Stimulated activated naive CD8-positive, alpha-beta T cell treated with anti-CD3 and anti-CD28 coated beads, Interleukin-15, Interleukin-2, amounts not matched to agents 100 ng/mL and 50 ng/mL, for 24 hours (primary cell): Measurements from ENCODE around the gene OR10H2.
"Not testable (repeated sequence)": the region's sequence is repeated elsewhere in the genome, so short reads cannot be mapped to it uniquely, and the experiment has no call there.

Experiments
- H3K27ac Mint-ChIP-seq: one replicate; pipeline ENCODE4 v1.8.0; 2021; ENCODE audit warnings: mild to moderate bottlenecking, mixed read lengths
- H3K27me3 Mint-ChIP-seq: one replicate; pipeline ENCODE4 v1.8.0; 2021; ENCODE audit warnings: mixed read lengths
- H3K36me3 Mint-ChIP-seq: one replicate; pipeline ENCODE4 v1.8.0; 2021; ENCODE audit warnings: low read depth, mixed read lengths
- H3K4me1 Mint-ChIP-seq: one replicate; pipeline ENCODE4 v1.8.0; 2021; ENCODE audit warnings: low read depth, mixed read lengths
- H3K4me3 Mint-ChIP-seq: one replicate; pipeline ENCODE4 v1.8.0; 2021; ENCODE audit warnings: mild to moderate bottlenecking, mixed read lengths
- H3K9me3 Mint-ChIP-seq: one replicate; pipeline ENCODE4 v1.8.0; 2021; ENCODE audit warnings: mixed read lengths

The OR10H2 gene, protein sequence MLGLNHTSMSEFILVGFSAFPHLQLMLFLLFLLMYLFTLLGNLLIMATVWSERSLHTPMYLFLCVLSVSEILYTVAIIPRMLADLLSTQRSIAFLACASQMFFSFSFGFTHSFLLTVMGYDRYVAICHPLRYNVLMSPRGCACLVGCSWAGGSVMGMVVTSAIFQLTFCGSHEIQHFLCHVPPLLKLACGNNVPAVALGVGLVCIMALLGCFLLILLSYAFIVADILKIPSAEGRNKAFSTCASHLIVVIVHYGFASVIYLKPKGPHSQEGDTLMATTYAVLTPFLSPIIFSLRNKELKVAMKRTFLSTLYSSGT

DNA sequence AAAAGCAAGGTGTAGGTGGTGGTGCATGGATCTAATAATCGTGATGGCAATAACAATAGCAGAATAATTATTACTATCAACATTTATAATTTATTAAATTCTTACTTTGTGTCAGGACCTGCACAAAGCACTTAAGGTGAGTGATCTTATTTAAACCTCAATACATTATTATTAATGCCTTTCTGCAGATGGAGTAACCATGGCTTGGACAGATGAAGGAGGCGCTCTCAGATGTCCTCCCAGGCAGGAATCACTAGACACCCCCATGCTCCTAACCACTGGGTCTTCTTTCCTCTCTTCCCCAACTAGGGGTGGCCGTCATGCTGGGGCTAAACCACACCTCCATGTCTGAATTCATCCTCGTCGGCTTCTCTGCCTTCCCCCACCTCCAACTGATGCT is at the start of gene OR10H2:
TSS of gene OR10H2 (plus strand) at position 301 of the 400 bp plus-strand sequence. CDS start at position 321, 20 bp downstream.
- H3K9me3 Mint-ChIP-seq = no peaks in the 10 kb centered on the region
- no peaks in the 10 kb centered on the region for H3K36me3 Mint-ChIP-seq
- H3K4me1 Mint-ChIP-seq = peaks cover 5% of the 10 kb centered on the region
- no peak within 1 kb of the TSS for H3K27ac Mint-ChIP-seq
- H3K4me3 Mint-ChIP-seq = no peak within 1 kb of the TSS
- peaks cover 37% of the 10 kb centered on the region for H3K27me3 Mint-ChIP-seq

DNA sequence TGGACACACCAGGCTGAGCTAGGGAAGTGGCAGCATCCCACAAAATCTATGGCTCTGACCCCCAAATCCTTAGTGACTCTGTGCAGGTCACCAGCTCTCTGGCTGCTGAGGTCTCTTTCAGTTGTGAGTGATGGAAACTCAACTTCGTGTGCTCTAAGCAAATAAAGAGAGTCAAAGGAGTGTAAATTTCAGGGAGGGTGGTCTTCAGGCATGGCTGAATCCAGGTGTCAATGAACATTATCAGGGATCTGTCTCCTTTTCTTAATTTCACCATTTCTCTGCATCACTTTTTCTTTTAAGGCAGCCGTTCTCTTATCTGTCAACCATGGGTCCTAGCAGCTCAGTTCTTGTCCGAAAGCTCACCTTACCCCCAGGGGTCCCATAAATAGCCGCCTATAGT is 48.7 kb upstream of the OR10H2 start:
- H3K27me3 Mint-ChIP-seq = peaks cover 12% of the 10 kb centered on the region
- peaks cover 4% of the 10 kb centered on the region for H3K4me1 Mint-ChIP-seq

DNA sequence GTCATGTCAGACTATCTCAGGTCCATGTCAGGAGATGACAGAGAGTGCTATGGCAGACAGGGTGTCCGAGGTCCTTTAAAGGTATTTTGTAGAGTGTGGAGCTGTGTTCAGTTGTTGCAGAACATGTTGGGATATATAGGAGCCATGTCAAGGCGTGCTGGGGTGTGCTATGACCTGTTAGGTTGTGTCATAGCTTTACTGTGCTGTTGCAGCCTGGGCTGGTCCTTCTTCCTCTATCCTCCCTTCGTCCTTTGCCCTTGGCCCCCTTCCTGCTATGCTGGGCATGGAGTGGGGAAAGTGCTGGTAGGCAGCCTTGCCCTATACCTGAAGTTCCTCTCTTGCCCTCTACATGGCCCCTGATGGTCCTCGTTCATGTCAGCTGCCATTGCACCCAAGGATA is 48.0 kb upstream of the OR10H2 start:
- H3K36me3 Mint-ChIP-seq, H3K4me1 Mint-ChIP-seq, H3K27ac Mint-ChIP-seq, H3K4me3 Mint-ChIP-seq, H3K9me3 Mint-ChIP-seq: not testable (repeated sequence)
- H3K27me3 Mint-ChIP-seq = peaks cover 16% of the 10 kb centered on the region

More for the DNA sequence above, 48.7 kb upstream of the OR10H2 start:
- Mint-ChIP-seq H3K4me3 (no peak overlapping the region), H3K36me3 (peaks cover 4% of the 10 kb centered on the region), H3K27ac (no peak overlapping the region), H3K9me3 (peaks cover 13% of the 10 kb centered on the region)

DNA sequence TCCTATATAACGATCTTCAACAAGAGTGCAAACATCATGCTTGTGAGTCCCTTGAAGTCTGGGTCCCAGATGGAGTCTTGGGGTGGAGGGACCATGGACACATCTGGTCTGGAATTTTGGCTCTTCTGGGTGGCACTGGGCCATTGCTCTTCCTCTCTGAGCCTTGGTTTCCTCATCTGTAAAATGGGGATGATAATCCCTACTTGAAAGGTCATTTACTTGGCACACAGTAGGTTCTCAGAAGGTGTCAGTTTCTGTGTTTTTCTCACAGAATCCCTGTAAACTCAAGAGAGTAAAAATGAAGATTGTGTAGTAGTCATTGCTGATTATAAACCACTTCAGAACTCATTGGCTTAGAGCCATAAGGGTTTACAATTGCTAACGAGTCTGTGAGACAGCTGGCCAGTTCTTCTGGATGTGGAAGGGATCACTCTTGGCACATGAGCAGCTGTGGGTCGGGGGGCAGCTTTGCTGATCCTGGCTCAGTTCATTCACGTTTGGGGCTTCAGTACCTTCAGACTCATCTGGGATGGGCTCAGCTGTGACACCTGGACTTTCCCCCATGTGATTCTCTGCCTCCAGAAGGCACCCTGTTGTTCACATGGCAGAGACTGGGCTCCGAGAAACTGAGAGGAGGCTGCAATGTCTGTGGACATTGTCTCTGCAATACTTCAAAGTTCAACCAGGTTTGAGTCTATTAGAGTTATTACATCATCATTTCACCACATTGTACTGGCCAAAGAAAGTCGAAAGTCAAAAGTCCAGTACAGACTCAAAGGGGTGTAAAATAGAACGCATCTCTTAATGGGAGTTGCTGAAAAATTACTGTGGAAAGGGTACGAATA is 47.1 kb upstream of the OR10H2 start:
- Mint-ChIP-seq H3K27ac (no peak overlapping the region), H3K9me3 (peaks cover 8% of the 10 kb centered on the region), H3K36me3 (peaks cover 4% of the 10 kb centered on the region), H3K27me3 (peaks cover 19% of the 10 kb centered on the region), H3K4me3 (no peak overlapping the region), H3K4me1 (no peaks in the 10 kb centered on the region)

DNA sequence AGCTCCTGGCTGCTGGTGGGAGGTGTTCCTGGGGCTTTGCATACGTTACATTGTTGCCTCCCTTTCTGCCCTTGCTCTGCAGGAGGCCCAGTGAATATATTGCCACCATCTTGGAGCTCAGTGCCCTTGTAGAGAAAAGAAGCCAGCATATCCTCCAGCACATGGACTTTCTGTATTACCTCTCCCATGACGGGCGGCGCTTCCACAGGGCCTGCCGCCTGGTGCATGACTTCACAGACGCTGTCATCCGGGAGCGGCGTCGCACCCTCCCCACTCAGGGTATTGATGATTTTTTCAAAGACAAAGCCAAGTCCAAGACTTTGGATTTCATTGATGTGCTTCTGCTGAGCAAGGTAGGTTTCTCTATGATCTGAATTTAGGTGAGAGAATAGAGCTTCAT is 44.4 kb upstream of the OR10H2 start:
- H3K27ac Mint-ChIP-seq = no peak overlapping the region
- no peaks in the 10 kb centered on the region for H3K36me3 Mint-ChIP-seq
- no peak overlapping the region for H3K4me3 Mint-ChIP-seq
- H3K9me3 Mint-ChIP-seq = no peaks in the 10 kb centered on the region
- no peaks in the 10 kb centered on the region for H3K4me1 Mint-ChIP-seq
- peaks cover 27% of the 10 kb centered on the region for H3K27me3 Mint-ChIP-seq

DNA sequence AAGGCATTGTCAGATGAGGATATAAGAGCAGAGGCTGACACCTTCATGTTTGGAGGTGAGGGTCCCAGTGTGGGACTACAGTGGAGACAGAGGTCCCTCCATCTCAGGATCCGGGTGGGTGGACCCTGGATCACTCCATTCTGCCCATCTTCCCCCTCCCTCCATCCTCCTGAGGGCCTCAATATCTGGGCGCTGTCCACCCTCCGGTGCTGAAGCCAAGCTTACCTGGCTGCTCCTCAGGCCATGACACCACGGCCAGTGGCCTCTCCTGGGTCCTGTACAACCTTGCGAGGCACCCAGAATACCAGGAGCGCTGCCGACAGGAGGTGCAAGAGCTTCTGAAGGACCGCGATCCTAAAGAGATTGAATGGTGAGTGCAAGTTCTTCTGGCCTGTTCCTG is 43.0 kb upstream of the OR10H2 start:
- Mint-ChIP-seq H3K36me3 (no peaks in the 10 kb centered on the region), H3K27ac (no peak overlapping the region)

DNA sequence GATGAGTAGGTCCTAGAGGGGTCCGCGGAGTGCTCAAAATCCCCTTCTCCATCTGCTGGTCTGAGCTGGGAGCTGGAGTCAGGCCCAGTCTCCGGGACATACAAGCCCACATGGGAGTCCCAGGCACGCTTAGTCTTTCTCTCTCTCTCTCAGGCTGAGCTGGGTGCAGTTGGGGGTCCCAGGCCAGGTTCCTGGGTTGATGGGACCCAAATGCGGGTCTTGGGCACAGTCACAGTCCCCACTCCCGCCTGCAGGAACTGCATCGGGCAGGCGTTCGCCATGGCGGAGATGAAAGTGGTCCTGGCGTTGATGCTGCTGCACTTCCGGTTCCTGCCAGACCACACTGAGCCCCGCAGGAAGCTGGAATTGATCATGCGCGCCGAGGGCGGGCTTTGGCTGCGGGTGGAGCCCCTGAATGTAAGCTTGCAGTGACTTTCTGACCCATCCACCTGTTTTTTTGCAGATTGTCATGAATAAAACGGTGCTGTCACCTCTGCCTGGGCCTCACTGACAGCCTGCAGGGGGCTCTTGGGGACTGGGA is 31.1 kb upstream of the OR10H2 start:
- Mint-ChIP-seq H3K9me3 (no peaks in the 10 kb centered on the region), H3K4me1 (no peaks in the 10 kb centered on the region), H3K27me3 (peaks cover 45% of the 10 kb centered on the region), H3K36me3 (no peaks in the 10 kb centered on the region), H3K4me3 (no peak overlapping the region), H3K27ac (no peak overlapping the region)

More for the DNA sequence above, 43.0 kb upstream of the OR10H2 start:
- no peaks in the 10 kb centered on the region for H3K9me3 Mint-ChIP-seq
- H3K27me3 Mint-ChIP-seq = peaks cover 27% of the 10 kb centered on the region
- no peak overlapping the region for H3K4me3 Mint-ChIP-seq
- no peaks in the 10 kb centered on the region for H3K4me1 Mint-ChIP-seq

DNA sequence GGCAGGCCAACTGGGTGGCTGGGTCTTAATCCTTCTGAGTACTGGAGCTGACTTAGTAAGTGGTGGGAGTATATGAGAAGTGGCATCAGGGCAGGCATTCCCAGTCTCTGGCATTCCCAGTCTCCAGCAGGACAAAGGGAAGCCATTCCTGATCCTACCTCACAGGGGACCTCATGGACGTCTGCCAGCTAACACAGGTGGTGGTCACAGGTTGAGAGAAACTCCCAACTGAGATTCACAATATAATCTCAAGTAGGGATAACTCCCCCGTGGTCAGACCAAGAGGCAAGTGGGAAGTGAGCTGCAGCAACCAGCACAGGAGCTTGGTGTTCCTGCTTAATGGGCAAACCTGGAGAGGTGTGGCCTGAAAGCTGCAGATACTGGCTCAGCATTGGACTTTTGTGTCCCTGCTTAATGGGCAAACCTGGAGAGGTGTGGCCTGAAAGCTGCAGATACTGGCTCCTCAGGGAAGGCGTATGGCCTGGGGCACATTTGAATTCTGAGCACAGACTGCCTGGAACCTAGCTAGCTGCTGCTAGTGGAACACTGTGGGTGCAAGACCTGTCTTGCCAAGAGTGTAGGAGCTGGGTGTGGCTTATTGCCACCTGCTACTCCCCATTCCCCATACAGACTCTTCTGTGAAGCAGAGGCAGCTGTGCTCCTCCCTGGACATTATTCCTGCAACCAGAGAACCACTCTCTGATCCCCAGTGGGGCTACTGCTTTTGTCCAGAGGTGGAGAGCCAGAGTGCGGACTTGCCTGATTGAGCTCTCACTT is 25.9 kb upstream of the OR10H2 start:
- Mint-ChIP-seq H3K4me1 (no peaks in the 10 kb centered on the region), H3K9me3 (peaks cover 5% of the 10 kb centered on the region), H3K27ac (no peak overlapping the region), H3K27me3 (peaks cover 46% of the 10 kb centered on the region), H3K4me3 (no peak overlapping the region), H3K36me3 (no peaks in the 10 kb centered on the region)

DNA sequence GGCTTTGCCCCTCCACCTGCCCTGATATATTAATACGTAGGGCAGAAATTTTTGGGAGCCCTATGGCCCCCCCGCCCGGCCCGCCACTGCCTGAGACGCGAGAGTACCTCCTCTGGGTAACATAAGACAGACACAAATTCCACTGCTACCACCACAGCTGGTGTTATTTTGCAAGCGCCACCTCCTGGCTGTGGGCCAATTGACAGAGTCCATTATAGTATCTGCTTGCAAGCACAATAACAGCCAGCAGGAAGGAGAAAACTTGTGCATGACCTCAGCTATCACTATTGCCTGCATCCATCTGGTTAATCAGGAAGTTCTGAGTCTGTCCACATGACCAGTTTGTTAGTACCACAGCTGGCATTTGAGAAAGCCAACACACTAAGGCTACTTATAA is 25.3 kb upstream of the OR10H2 start:
- no peaks in the 10 kb centered on the region for H3K4me1 Mint-ChIP-seq
- no peak overlapping the region for H3K4me3 Mint-ChIP-seq
- H3K27me3 Mint-ChIP-seq = peaks cover 40% of the 10 kb centered on the region
- H3K27ac Mint-ChIP-seq = no peak overlapping the region
- no peaks in the 10 kb centered on the region for H3K36me3 Mint-ChIP-seq
- H3K9me3 Mint-ChIP-seq = peaks cover 5% of the 10 kb centered on the region

DNA sequence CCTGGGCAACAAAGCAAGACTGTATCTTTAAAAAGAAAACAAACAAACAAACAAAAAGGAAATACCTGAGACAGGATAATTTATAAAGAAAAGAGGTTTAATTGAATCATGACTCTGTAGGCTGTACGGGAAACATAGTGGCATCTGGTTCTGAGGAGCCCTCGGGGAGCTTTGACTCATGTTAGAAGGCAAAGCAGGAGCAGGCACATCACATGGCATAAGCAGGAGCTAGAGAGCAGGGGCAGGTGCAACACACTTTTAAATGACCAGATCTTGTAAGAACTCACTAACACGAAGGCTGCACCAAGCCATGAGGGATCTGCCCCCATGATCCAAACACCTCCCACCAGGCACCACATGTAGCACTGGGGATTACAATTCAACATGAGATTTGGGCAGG is 13.2 kb upstream of the OR10H2 start:
- Mint-ChIP-seq H3K9me3 (no peaks in the 10 kb centered on the region), H3K36me3 (no peaks in the 10 kb centered on the region), H3K4me1 (no peaks in the 10 kb centered on the region), H3K27ac (no peak overlapping the region), H3K4me3 (no peak overlapping the region), H3K27me3 (peaks cover 21% of the 10 kb centered on the region)

DNA sequence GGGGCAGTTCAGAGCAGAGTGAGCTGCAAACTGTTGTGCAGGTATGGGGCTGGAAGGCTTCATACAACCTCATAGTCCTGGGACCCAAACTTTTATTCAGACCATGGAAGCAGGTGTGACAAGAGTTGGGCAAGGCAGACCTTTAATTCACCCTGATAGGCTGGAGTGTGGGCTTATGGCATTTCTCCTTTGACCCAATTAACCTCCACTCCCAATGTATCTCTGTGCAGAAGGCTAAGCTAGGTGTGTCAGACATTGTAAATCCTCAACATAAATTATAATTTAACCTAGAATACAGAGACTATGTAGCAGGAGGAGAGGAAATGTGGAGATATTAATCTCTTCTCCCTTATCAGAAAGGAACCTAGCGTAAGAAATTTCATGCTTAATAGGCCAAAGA is 12.2 kb upstream of the OR10H2 start:
- Mint-ChIP-seq H3K27ac (no peak overlapping the region), H3K4me1 (no peaks in the 10 kb centered on the region), H3K27me3 (peaks cover 20% of the 10 kb centered on the region), H3K9me3 (no peaks in the 10 kb centered on the region), H3K36me3 (no peaks in the 10 kb centered on the region), H3K4me3 (no peak overlapping the region)

DNA sequence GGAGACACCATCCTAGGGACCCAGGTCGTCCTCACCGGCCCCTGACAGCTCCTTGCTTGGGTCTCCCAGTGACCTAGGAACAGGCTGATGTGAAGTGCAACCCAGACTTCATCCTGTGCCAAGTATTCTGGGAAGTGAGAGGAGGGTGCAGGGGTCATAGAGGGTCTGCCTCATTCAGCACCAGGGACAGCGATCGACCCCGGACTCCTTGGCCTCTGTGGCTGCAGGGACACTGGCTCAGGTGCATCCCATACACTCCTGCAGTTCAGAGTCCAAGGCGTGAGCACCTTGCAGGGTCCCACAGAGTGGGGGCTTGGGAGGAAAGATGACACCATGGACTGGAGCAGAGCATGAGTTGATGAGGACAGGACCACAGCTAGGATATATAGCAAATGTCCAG is 10.0 kb upstream of the OR10H2 start:
- no peak overlapping the region for H3K27ac Mint-ChIP-seq

DNA sequence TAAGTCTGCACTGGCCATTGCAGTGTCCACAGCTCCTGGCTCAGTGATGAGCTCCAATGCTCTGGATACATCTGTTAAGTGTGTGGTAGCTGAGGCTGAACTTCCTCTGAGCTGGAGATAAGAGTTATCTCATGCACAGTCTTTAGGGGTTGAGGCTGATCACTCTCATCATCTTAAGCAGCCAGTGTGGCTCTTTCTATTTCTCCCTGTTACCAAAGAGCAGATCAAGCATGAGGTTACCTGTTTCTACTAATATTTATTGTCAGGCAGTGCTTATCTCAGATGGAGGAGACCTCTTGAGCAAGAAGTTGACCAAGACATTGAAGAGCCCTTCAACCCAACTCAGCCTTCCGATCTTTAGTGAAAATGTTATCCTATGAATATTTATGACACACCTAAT is 6.6 kb upstream of the OR10H2 start:
- H3K4me1 Mint-ChIP-seq = no peaks in the 10 kb centered on the region
- peaks cover 42% of the 10 kb centered on the region for H3K27me3 Mint-ChIP-seq
- no peak overlapping the region for H3K27ac Mint-ChIP-seq
- no peaks in the 10 kb centered on the region for H3K9me3 Mint-ChIP-seq
- H3K36me3 Mint-ChIP-seq = no peaks in the 10 kb centered on the region
- no peak overlapping the region for H3K4me3 Mint-ChIP-seq

More for the DNA sequence above, 10.0 kb upstream of the OR10H2 start:
- no peak overlapping the region for H3K4me3 Mint-ChIP-seq
- peaks cover 33% of the 10 kb centered on the region for H3K27me3 Mint-ChIP-seq
- no peaks in the 10 kb centered on the region for H3K9me3 Mint-ChIP-seq
- no peaks in the 10 kb centered on the region for H3K36me3 Mint-ChIP-seq
- H3K4me1 Mint-ChIP-seq = no peaks in the 10 kb centered on the region

DNA sequence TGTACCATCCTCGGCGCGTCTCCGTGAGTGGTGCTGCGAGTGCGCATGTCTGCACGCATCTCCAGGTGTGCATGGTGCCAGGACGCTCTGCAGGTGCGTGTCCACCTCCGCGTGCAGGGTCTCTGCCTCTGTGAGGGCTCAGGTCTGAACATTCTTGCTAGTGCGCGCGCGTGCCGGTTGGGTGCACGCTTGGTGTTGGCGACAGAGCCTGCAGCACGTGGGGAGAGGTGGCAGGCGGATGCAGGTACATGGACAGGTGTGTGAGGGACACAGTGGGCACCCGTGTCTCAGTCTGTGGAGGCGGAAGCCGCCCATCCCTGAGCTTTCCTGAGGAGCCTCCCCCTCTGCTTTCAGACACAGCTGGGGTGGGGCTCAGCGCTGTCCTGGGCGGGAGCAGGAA is 4.9 kb upstream of the OR10H2 start:
- H3K9me3 Mint-ChIP-seq = no peaks in the 10 kb centered on the region
- peaks cover 52% of the 10 kb centered on the region for H3K27me3 Mint-ChIP-seq

DNA sequence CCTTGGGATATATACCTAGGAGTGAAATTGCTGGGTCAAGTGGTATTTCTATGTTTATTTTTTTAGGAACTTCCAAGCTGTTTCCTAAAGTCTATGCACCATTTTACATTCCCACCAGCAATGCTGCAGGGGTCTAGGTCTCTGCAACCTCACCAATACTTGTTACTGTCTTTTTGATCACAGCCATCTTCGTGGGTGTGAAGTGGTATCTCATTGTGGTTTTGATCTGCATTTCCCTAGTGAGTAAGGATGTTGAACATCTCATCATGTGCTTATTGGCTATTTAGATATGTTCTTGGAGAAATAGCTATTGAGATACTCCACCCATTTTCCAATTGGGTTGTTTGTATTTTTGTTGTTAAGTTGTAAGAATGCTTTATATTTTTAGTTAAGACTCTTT is 2.7 kb downstream of the OR10H2 start:
- H3K4me3 Mint-ChIP-seq = no peak overlapping the region
- no peaks in the 10 kb centered on the region for H3K36me3 Mint-ChIP-seq
- no peaks in the 10 kb centered on the region for H3K9me3 Mint-ChIP-seq
- H3K27ac Mint-ChIP-seq = no peak overlapping the region
- peaks cover 24% of the 10 kb centered on the region for H3K27me3 Mint-ChIP-seq
- peaks cover 5% of the 10 kb centered on the region for H3K4me1 Mint-ChIP-seq

More for the DNA sequence above, 4.9 kb upstream of the OR10H2 start:
- H3K36me3 Mint-ChIP-seq = no peaks in the 10 kb centered on the region
- H3K27ac Mint-ChIP-seq = no peak overlapping the region
- H3K4me3 Mint-ChIP-seq = no peak overlapping the region
- no peaks in the 10 kb centered on the region for H3K4me1 Mint-ChIP-seq
